Activated gamma-delta T cell (primary cell): ENCODE measurements around the gene AQP11.

ENCODE experiments used
- DNase-seq: peaks from one replicate; lab custom pipeline; 2025; lab: John Stamatoyannopoulos, UW

Gene AQP11

GRCh38 chr11:77658213-77659013 lies 68.7 kb downstream of the AQP11 start:
- no peak for DNase-seq
